HCT116 (cell line): ENCODE measurements around the gene ARHGEF19. TPM values are rescaled to one million over a fixed set of nuclear protein-coding genes. Genes with fewer than 3 reads are reported as not detected.

Experiments
- ATAC-seq: fragments of 200-7000 bp; cut with Tn5 transposase; 2 replicates; pipeline ENCODE4 v1.9.1; 2020; ENCODE audit warnings: mild to moderate bottlenecking, moderate library complexity
- BruUV-seq: library from RNA; stranded (reverse); fragments of 400-500 nt; replicated peaks from 2 replicates; lab custom pipeline; 2021; lab: Mats Ljungman, UMichigan
- CTCF ChIA-PET: fragments of 300-600 bp; sonication (Branson Sonifier 250); formaldehyde crosslinking; loops from one replicate; lab custom pipeline; 2021; ENCODE audit warnings: antibody characterized with exemption; lab: Charles Lee
- POLR2A ChIA-PET: fragments of 300-600, 350-600 bp; sonication (Branson Sonifier 250); formaldehyde crosslinking; loops from one replicate; lab custom pipeline; 2021; ENCODE audit warnings: antibody characterized with exemption; lab: Charles Lee
- RAD21 ChIA-PET, 2 experiments: fragments of 300-600 bp; sonication (Branson Sonifier 250); formaldehyde crosslinking; loops; one replicate each; lab custom pipeline; 2023; ENCODE audit warnings: low total read pairs in 2 of 2; ENCODE audit not compliant: uncharacterized antibody in 2 of 2, unreplicated experiment in 2 of 2, low non-redundant PET in 1 of 2; lab: Charles Lee
- DNase-seq: peaks from one replicate; pipeline ENCODE4 v3.0.0-alpha.2; 2010; ENCODE audit warnings: low read depth, low spot score
- H2AFZ ChIP-seq: fragments of 200-600 bp; shearing (Covaris generic), sonication (generic); 2 replicates; pipeline ENCODE4 v1.6.1; 2017; ENCODE audit warnings: low read depth, mixed run types, mixed read lengths, antibody characterized with exemption, low read length; ENCODE audit not compliant: poor library complexity, severe bottlenecking
- H3K27ac ChIP-seq: 2 replicates; pipeline ENCODE4 v1.5.1; 2012; ENCODE audit warnings: low read depth, low read length
- H3K27me3 ChIP-seq: fragments of 200-600 bp; sonication (generic); 2 replicates; pipeline ENCODE4 v1.6.1; 2016; ENCODE audit warnings: mixed run types, low read length, mixed read lengths; ENCODE audit not compliant: insufficient read depth
- H3K36me3 ChIP-seq, 2 experiments: fragments of 200-500 bp in 1 of 2; fragments of 200-600 bp in 1 of 2; sonication (Bioruptor generic) in 1 of 2; sonication (generic) in 1 of 2; 2 replicates each; pipeline versions ENCODE4 v1.5.1 to v1.6.1; 2014 to 2016; ENCODE audit warnings: low read length in 2 of 2, inconsistent platforms in 1 of 2, mixed read lengths in 1 of 2, mixed run types in 1 of 2; ENCODE audit not compliant: insufficient read depth in 2 of 2, control insufficient read depth in 1 of 2
- H3K4me1 ChIP-seq, 2 experiments: fragments of 200-600 bp in 1 of 2; sonication (generic) in 1 of 2; 2 replicates each; pipeline versions ENCODE4 v1.5.1 to v1.6.1; 2012 to 2017; ENCODE audit warnings: low read length in 2 of 2, inconsistent platforms in 1 of 2, mild to moderate bottlenecking in 1 of 2, mixed read lengths in 1 of 2, mixed run types in 1 of 2, moderate library complexity in 1 of 2; ENCODE audit not compliant: insufficient read depth in 2 of 2, control insufficient read depth in 1 of 2
- H3K4me2 ChIP-seq: fragments of 200-600 bp; sonication (generic); 2 replicates; pipeline ENCODE4 v1.6.1; 2017; ENCODE audit warnings: mixed run types, low read length, mixed read lengths
- H3K4me3 ChIP-seq, 2 experiments: fragments of 200-600 bp in 1 of 2; sonication (generic) in 1 of 2; replicated peaks in 1 of 2; 2 replicates each; pipeline ENCODE4 v1.5.1; 2011 to 2016; ENCODE audit warnings: low read length in 2 of 2, control low read depth in 1 of 2, low read depth in 1 of 2, mild to moderate bottlenecking in 1 of 2, mixed read lengths in 1 of 2, mixed run types in 1 of 2
- H3K79me2 ChIP-seq: fragments of 200-600 bp; sonication (generic); 2 replicates; pipeline ENCODE4 v1.6.1; 2017; ENCODE audit warnings: mild to moderate bottlenecking, mixed run types, low read length, moderate library complexity, mixed read lengths; ENCODE audit not compliant: insufficient read depth
- H3K9ac ChIP-seq: fragments of 200-600 bp; sonication (generic); 2 replicates; pipeline ENCODE4 v1.6.1; 2016; ENCODE audit warnings: low read length, mixed read lengths
- H3K9me2 ChIP-seq: fragments of 200-600 bp; sonication (generic), shearing (Covaris generic); 2 replicates; pipeline ENCODE4 v1.6.1; 2017; ENCODE audit warnings: mixed run types, mild to moderate bottlenecking, moderate library complexity; ENCODE audit not compliant: insufficient read depth
- H3K9me3 ChIP-seq, 2 experiments: fragments of 200-500 bp in 1 of 2; fragments of 200-600 bp in 1 of 2; sonication (Bioruptor generic) in 1 of 2; sonication (generic) in 1 of 2; 2 replicates each; pipeline ENCODE4 v1.6.1; 2014 to 2017; ENCODE audit warnings: low read length in 2 of 2, mixed read lengths in 2 of 2, inconsistent platforms in 1 of 2, low read depth in 1 of 2, mild to moderate bottlenecking in 1 of 2, mixed run types in 1 of 2, moderate library complexity in 1 of 2; ENCODE audit not compliant: control insufficient read depth in 1 of 2, insufficient read depth in 1 of 2
- H4K20me1 ChIP-seq: fragments of 200-600 bp; sonication (generic), shearing (Covaris generic); 2 replicates; pipeline ENCODE4 v1.6.1; 2017; ENCODE audit warnings: mixed run types, mild to moderate bottlenecking, moderate library complexity; ENCODE audit not compliant: insufficient read depth
- CBX3 ChIP-seq: IDR thresholded peaks from 2 replicates; pipeline ENCODE4 v1.6.1; 2012; ENCODE audit warnings: low read depth
- EZH2 ChIP-seq: fragments of 200-600 bp; sonication (generic); IDR thresholded peaks from 2 replicates; pipeline ENCODE4 v1.6.1; 2017; ENCODE audit warnings: antibody characterized with exemption, mixed run types
- FOSL1 ChIP-seq: IDR thresholded peaks from 2 replicates; pipeline ENCODE4 v1.6.1; 2012; ENCODE audit warnings: low read depth
- POLR2A ChIP-seq: IDR thresholded peaks from 2 replicates; pipeline ENCODE4 v1.7.0; 2011; ENCODE audit warnings: borderline replicate concordance; ENCODE audit not compliant: insufficient read depth, insufficient read length; ENCODE audit errors: extremely low read depth
- SP1 ChIP-seq: IDR thresholded peaks from 2 replicates; pipeline ENCODE4 v1.6.1; 2012; ENCODE audit warnings: low read depth
- SRF ChIP-seq: IDR thresholded peaks from 2 replicates; pipeline ENCODE4 v1.6.1; 2012; ENCODE audit warnings: low read depth
- ZNF274 ChIP-seq: fragments of 200-500 bp; sonication (Bioruptor generic); IDR thresholded peaks from 2 replicates; pipeline ENCODE4 v1.6.1; 2014; ENCODE audit warnings: mild to moderate bottlenecking, low read depth, low read length, inconsistent platforms
- intact Hi-C: fragments of 100-400 bp; cut with micrococcal nuclease; formaldehyde crosslinking; loops from 2 replicates; pipeline ENCODE4 v1.10.0; 2022
- total RNA-seq: library from RNA; stranded (reverse); gene quantifications from one replicate; pipeline ENCODE4 v1.2.1, GENCODE V29; 2021; ENCODE audit not compliant: unreplicated experiment
- TF ChIP-seq, protein P1 (sequence below): IDR thresholded peaks from 2 replicates; pipeline ENCODE4 v1.6.1; 2012; ENCODE audit warnings: low read depth

ARHGEF19 gene
- total RNA-seq, 1 experiment from 2014 or later, result 59.7 TPM

GRCh38 chr1:16149702-16150488, 62.6 kb downstream of the ARHGEF19 start:
- Histone ChIP-seq H3K27me3 (no peaks in the 10 kb centered on the region), H4K20me1 (peaks cover 27% of the 10 kb centered on the region; the same call in 1 of the 2 replicates), H3K4me3 (no peak overlapping the region), H2AFZ (no peak overlapping the region), H3K9me3 (no peaks in the 10 kb centered on the region), H3K79me2 (peaks cover 100% of the 10 kb centered on the region), H3K36me3 (peaks cover 11 to 71% of the 10 kb centered on the region in 2 experiments; a peak in 3 of 4 replicates), H3K9ac (peak overlapping the region; percentile 99; the same call in 1 of the 2 replicates), H3K9me2 (no peaks in the 10 kb centered on the region), H3K27ac (peak overlapping the region; percentile 100), H3K4me2 (peak overlapping the region; percentile 85), H3K4me1 (peaks cover 79 to 96% of the 10 kb centered on the region in 2 experiments)
- TF ChIP-seq EZH2, result no peak
- no peak for TF ChIP-seq SP1
- no peak for TF ChIP-seq POLR2A
- no peak for TF ChIP-seq ZNF274
- TF ChIP-seq SRF, result no peak
- no peak for TF ChIP-seq FOSL1
- TF ChIP-seq CBX3, result no peak
- TF ChIP-seq, protein P1, sequence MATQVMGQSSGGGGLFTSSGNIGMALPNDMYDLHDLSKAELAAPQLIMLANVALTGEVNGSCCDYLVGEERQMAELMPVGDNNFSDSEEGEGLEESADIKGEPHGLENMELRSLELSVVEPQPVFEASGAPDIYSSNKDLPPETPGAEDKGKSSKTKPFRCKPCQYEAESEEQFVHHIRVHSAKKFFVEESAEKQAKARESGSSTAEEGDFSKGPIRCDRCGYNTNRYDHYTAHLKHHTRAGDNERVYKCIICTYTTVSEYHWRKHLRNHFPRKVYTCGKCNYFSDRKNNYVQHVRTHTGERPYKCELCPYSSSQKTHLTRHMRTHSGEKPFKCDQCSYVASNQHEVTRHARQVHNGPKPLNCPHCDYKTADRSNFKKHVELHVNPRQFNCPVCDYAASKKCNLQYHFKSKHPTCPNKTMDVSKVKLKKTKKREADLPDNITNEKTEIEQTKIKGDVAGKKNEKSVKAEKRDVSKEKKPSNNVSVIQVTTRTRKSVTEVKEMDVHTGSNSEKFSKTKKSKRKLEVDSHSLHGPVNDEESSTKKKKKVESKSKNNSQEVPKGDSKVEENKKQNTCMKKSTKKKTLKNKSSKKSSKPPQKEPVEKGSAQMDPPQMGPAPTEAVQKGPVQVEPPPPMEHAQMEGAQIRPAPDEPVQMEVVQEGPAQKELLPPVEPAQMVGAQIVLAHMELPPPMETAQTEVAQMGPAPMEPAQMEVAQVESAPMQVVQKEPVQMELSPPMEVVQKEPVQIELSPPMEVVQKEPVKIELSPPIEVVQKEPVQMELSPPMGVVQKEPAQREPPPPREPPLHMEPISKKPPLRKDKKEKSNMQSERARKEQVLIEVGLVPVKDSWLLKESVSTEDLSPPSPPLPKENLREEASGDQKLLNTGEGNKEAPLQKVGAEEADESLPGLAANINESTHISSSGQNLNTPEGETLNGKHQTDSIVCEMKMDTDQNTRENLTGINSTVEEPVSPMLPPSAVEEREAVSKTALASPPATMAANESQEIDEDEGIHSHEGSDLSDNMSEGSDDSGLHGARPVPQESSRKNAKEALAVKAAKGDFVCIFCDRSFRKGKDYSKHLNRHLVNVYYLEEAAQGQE, result no peak
- ATAC-seq (no peak), DNase-seq (no peak)
- intact Hi-C loops, result loop anchor here (5.0 kb wide), 2 partner anchors 363 to 623 kb away; partner anchors contain the start of gene DNAJC16
- ChIA-PET POLR2A (interaction anchor here (1.6 kb wide), 1 partner anchor 14 kb away, joined by 3 read pairs; no protein-coding TSS in a partner anchor), RAD21 (interaction anchor here in 1 of 2 experiments (0.8 kb wide), 1 partner anchor 71 kb away, joined by 3 read pairs; no protein-coding TSS in a partner anchor), CTCF (no interaction called here)
- BruUV-seq, result no TSS peak
